ENCODE results near the gene BRI3.
A peak's percentile ranks its signal among the peaks of the same experiment; 100 is the strongest.

The BRI3 gene

DNA sequence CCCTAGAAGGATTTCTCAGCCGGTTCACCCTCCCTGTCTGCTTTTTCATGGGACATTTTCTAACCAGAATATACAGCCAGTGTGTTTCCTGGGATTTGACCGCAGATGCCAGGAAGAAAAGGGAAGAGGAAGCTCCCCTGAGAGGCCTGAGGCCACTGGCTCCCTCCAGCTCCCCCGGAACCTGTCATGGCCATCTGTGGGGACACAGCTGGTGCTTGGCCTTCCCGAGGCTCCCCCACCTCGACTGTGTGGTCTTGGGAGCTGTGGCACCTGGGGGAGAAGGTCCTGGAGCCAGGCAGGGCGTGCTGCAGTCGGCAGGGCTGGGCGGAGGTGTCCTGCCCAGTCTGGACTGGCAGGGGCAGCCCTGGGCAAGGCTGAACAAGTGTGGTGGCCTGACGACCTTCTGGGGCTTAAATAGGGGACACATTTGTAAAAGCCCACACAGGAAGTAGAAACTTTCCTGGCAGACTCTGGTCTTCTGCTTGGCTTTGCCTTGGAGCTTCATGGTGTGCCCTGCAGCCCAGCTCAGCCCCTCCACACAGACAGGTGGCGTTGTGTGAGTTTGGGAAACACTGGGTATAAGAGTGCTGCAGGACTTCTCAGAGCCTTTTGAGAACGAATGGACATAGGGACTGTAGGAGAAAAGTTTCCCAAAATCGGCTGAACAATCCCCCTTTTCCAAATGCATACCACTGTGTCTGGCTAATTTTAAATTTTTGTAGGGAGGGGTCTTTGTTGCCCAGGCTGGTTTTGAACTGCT, 6.8 kb downstream of the BRI3 start:
- no peak for DNase-seq

DNA sequence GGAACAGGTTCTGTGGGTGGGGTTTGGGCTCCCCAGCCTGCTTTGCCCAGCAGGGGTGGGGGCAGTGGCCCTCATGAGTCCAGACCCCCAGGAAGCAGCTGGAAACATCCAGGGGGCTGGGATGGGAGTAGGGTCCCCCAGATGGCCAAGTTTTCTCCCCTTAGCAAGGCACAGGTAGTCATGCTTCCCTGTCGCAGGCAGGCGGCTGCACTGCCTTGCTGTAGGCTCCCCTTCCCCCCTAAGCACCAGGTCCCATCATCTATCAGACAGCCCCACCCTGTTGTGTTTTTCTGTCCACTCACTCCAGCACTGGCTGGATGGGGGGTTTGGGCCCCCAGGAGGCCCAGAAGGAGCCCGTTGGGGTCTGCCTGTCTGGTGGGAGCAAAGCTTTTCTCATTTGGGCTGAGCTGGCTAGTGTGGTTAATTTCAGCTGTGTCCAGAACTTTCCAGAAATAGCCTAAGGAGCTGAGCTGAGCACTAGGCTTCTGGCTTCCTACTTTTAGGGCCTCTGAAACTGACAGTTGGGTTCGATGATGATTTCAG, 7.9 kb downstream of the BRI3 start:
- DNase-seq, result no peak

DNA sequence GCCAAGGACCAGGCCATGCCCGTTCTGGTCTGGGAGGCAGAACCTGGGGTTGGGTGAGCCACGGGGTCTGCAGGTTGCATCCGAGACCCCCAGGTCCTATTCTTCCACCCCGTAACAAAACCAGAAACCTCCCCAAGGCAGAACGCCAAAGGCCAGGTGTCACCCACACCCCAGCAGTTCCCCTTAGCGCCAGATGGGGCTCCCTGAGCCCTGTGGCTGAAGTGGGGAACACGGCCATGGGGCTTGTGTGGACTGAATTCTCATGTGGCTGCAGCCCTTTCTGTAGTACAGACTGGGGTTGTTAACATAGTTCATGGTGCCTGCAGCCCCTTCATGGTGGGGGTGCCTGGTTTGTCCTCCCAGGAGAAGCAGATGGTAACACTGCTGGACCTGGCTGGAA, 10.2 kb downstream of the BRI3 start:
- DNase-seq, result no peak

DNA sequence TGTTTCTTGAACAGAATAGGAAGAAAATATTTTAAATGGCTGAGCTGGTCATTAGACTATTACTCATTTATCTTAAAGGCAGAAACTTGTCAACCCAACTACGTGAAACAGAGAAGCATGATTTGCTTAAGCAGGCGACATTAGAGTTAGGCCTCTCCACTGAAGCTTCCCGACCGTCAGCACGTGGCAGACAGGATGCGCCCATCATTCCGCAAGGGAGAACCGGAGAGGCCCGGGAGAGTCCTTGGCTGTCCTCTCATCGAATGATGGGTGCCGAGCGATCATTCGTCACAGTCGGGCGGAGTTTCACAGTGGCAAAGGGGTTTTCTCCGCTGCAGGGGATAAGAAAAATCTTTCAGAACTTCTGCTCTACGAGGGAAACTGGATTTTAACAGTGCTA, 11.8 kb downstream of the BRI3 start:
- DNase-seq, result no peak

DNA sequence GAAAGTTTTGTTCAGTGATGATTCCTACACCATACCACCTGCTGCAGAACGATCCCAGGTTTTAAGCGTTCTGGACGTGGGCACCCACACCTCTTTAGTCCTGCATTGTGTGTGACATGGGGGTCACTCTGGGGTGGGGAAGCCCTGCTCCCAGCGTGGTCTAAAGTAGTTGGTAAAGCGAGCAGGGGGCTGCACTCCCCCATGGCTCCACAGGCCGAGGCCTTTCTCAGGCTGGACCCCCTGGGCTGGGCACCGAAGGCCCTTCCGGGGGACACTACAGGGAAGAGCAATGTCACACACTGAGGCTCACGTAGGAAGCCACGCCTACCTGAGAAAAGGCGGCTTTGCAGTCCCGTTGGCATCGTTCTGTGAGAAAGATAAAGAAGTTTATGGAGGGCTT, 12.3 kb downstream of the BRI3 start:
- no peak for DNase-seq

DNA sequence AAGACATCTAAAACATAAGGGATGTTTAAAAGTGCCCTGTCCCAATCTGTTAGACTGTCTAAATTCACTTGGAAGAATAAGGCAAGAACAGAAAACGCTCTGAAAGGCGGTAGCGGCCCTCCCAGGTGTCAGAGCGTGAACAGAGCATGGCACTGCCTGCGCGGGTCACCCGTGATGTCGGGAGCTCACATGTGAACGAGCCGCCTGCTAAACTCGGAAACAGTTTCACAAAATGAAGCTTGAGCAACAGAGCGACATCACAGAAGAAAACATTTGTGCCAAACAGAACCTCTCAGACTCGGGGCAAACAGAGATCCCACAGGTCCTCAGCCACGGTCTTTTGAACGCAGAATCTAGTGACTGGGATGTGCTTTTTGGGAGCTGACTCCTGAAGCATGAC, 12.8 kb downstream of the BRI3 start:
- DNase-seq, result no peak

DNA sequence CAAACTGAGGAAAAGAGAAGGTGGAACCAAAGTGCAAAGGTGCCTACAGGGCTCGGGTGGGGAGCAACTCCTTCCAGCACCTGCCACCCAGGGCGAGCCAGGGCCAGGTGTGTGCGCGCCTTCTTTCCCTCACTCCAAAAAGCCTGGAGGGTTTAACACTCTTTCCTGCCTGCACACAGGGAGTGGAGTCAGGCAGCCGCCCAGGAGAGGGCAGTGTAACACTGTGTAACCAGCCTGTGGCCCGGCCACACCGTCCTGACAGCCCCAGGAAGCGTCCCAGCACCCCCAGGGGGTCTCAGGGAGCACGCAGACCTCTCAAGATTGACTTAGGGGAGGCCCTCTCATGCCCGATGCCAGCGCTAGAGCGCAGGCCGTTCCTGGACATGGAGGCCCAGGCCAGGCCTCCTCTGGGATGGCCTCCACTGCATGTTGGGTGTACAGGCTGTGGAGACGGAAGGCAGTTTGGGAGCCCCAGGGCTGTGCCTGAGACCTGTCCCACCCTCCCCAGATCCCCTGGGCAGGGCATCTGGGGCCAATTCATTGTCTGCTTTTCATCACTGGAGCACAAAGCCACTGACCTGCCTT, 13.4 kb downstream of the BRI3 start:
- DNase-seq, result peak; percentile 9

DNA sequence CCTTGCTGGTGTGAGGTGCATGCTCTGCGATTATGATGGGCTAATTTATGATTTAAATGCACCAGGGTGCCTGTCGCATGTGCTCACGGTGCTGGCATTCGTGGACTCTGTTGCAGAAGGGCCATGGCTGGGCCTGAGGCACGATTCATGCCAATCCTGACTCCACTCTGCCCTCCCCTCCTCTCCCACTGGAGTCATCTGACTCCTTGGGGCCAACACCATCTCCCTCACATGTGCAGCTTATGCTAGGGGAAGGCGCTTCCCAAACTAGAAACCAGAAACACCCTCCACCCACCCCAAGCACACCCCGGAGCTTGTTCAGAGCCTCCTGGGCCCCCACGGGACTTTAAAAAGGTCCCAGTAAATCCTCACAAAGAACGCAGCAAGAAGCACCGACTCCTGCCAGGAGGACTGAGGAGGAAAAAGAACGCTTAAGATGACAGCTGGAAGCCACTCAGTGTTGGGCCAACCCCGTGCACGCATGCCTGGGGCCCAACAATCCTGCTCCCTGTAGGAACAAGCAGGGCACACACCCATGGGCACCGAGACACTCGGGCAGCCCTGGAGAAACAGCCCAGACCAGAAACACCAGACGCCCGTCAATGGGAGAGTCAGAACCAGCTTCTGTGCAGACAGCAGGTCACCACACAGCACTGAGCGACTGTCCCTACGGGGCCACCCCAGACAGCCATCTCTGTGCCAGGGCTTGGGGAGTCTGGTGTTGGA, 14.1 kb downstream of the BRI3 start:
- DNase-seq, result no peak

DNA sequence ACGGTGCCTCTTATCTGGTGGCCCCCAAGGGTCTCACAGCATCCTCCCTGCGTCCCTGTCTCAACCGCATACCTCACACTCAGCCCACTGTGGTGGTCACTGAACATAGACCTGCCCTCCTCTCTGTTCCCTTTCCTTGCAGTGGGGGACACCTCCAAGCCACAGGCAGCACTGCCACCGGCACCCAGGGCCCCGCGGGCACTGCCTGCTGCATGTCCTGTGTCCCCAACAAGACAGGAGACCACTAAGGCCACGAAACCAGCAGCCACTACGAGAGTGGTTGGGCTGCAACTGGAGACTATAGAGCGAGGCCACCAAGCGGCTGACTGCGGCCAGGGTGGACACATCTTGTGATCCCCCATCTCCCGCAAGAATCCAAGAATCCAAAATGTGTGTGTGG, 15.3 kb downstream of the BRI3 start:
- DNase-seq, result no peak

DNA sequence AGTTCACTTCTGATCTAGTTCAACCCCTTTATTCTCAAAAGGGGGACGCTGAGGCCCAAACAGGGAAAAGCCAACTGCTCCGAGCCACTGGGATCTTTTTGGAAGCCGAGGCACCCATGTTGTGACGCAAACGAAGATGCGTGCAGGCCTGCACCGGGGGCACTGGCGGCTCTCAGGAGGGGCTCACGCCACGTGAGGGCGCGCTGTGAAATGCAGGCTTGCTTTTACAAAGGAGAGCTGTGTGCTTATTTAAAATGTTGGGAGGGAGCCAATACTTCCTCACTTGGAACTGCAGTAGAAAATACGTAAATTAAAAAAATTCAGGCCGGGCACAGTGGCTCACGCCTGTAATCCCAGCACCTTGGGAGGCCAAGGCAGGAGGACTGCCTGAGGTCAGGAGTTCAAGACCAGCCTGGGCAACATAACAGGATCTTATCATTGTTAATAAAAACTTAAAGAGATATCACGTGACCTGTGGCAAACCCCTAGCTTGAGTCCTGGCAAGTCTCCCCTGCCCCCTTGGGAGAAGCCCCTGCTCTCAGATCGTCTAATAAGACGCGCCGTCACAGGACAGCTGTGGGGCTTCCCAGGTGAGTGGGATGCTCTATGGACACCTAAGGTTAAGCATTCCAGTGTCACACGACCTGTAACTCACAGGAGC, 16.3 kb downstream of the BRI3 start:
- DNase-seq, result no peak

DNA sequence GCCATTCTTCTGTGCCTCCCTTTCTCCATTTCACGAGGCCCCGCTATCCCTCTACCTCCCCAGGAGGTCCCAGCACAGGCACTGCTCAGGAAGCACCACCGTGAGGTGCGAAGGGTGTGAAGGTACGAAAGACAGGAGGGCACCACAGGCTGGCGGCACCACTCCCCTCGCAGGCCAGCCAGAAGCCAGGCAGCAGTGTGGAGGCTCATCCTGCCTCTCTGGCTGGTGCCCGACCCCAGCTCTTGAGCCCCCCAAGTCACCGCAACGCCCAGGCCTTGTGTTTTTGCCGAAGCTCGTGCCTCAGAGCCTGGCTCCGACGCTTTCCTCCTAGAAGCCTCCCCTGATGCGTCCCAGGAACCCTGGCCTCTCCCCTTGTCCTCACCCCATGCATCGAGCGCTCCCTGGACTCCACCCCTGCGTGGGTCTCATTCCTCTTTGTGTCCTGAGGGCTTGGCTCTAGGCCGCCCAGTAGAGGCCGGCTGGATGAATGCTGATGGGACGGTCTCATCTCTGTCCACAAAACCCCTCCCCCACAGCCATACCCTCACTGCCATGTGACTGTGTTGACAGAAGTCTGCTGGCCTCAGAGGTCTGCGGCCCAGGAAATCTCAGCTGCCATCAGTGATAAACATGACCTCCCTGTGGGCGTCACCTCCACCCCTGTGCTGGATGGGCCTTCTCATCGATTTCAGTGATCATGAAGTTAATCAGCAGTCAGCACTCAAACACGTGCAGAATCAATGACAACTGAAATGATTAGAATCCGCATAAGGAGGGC, 19.3 kb downstream of the BRI3 start:
- DNase-seq, result no peak

DNA sequence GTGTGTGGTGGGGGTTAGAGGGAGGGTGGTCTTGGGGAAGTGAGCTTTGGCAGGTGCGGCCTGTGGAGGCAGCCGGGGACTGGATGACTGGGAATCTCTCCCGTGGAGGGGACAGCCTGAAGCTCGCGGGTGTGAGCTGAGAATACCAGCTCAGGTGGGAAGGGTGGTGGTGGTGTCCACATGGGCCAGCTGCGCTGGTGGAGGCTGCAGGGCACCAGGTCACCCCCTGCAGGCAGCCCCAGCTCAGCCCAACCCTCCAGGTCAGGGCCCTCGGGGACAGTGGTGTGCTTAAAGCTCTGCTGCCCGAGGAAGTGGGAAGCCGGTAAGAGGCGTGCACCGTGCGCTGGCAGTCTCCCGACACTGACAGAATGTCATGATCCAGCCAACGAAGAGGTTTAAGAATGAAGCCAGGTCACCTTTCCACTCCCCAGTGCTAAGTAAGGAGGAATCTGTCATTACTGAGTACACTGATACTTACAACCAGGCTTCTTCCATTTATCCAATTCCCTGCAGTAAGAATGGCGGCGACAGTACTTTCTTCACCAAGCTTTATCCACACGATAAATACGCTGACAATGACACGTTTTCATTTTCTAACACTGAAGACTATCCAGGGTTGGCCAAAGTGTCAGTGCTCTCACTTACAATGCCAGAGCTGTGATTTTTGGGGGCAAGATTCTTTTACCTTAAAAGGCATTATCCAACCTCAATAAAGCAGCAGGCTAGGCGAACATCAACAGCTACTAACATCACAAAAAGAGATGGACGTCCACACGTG, 20.4 kb downstream of the BRI3 start:
- DNase-seq, result no peak

DNA sequence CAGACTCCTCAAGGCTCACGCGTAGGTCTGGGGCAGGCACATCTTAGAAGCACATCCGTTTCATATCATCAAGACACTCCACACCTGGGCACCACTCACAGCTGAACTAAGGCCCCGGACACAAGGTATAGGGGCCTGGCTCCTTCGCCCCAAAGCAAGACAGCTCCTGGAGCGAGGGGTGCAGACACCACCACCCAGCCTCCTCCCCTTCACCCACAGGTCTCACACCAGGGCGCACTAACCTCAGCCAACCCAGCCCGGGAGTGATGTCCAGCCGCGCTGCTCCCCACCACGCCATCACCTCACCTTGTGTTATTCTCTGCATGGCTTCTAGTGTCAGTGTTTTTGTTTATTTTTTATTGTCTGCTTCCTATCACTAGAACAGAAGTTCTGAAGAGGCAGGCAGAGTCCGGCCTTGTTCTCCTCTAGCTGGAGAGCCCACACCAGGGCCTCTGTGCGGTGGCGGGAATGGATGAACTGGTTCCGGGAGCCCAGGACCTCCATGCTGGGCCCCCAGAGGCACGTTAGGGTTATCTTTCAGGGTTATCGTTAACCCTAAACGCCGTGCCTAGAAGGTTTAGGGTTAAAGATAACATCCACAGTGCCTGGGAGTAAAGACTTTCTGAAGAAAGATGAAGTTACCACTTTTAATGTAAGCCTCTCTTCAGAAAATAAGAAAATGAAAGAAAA, 21.8 kb downstream of the BRI3 start:
- DNase-seq, result no peak

DNA sequence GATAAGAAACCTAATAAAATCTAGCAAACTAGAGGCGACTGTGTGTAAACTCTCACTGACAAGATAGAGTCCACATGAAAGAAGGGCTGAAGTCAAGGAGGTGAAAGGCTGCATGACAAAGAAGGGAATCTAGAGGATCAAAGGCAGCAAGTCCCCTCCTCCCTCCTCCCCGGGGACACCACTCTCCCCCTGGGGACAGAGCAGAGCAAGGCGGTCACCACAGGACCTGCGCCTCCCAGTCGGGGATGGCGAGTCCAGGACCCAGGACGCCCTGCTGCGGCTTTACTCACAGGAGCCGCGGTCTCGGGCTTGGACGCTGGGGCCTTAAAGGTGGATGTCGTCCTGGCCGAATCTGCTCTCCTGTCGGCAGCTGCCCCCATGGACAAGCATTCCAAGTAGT, 22.4 kb downstream of the BRI3 start:
- no peak for DNase-seq

DNA sequence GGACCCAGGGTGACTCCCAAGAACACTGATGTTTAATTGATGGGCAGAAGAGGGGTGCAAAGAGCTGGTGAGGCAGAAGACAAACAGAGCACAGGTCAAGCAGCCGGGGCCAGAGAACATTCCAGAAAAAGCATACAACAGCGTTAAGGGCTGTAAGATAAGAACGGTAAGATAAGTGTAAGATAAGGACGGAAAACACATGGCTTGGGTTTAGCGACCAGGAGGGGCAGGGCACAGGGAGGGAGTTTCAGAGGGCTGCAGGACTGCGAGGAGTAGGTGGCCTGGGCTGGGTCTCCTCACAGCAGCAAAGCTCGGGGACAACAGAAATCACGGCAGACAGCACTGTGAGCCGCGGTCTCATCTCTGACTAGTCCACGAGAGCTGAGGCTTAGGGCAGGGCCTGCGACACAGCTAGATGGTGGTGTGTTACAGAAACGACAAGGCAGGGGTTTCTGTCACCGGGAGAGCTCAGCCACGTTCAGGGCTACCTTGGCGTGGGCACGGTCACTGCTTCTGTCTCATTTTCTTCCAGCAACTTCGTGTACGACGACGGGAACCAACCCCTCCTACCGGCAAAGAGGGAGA, 24.6 kb downstream of the BRI3 start:
- no peak for DNase-seq

DNA sequence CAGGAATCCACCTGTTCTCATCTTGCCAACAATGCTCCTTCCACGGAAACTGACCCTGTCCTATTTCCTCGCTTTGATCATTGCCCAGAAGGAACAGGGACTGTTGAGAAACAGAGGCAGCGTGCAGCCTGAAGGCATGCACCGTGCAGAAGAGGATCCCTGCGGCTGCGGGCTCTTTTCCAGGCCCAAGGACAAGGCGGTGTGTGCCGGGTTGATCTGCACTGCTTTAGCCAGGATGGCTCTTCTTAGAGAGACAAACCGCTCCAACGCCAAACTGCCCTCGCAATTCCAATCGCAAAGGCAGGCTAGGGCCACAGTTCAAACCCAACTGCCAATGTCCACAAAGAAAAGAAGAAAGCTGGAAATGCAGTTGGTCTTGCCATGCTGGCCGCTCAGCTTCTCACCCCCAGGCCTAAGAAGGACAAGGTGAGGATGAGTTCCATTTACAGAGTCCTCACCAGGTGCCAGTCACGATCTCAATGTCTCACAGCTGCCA, 26.5 kb downstream of the BRI3 start:
- no peak for DNase-seq

DNA sequence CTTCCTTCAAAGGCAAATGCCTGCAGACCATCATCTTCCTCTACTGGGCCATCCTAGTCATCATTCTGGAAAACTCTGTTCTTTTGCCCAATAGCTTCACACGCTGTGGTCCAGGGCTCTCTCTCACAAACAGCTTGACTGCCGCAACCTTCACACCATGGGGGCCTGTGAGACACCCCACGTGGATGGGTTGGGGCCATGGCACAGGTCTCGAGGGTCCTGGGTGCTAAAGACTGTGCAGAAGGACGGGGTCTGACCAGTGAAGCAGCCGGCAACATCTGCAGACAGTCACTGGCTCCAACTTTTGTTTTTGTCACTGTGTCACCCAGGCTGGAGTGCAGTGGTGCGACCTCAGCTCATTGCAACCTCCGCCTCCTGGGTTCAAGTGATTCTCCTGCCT, 28.1 kb downstream of the BRI3 start:
- DNase-seq, result no peak

DNA sequence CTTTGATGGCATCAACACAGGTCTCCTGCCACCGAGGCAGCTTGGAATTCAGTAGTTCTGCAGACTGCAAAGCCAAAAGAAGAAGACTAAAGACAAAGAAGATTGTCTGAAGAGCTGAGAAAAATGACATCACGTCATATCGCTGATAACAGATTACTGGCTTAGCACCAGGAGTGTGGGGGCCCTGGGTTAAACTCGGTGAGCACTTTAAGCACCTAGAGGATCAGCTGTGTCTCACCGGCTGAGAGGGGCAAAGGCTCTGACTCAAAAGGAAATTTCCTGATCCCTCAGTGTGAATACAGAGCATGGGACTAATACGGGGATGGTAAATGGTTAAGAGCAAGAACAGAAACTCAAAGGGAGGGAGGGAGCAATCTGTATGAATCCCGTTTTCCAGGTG, 30.7 kb downstream of the BRI3 start:
- no peak for DNase-seq

DNA sequence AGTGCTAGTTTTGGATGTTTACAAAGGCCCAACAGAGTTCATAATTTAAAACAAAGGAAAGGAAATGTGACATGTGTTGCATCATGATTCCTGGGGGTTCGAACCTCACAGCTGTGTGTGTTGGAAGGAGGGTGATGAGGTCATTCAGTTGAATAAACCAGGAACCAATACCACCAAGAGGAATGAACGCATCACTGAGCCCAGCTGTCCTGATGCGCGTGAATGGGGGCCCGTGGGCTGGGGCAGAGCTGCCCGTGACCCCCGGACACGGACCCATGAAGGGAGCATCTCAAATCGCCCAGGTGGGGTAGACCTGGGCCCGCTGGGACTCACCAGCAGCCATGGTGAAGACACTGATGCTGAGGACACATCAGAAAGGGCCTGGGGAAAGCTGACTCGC, 33.0 kb downstream of the BRI3 start:
- DNase-seq, result no peak

DNA sequence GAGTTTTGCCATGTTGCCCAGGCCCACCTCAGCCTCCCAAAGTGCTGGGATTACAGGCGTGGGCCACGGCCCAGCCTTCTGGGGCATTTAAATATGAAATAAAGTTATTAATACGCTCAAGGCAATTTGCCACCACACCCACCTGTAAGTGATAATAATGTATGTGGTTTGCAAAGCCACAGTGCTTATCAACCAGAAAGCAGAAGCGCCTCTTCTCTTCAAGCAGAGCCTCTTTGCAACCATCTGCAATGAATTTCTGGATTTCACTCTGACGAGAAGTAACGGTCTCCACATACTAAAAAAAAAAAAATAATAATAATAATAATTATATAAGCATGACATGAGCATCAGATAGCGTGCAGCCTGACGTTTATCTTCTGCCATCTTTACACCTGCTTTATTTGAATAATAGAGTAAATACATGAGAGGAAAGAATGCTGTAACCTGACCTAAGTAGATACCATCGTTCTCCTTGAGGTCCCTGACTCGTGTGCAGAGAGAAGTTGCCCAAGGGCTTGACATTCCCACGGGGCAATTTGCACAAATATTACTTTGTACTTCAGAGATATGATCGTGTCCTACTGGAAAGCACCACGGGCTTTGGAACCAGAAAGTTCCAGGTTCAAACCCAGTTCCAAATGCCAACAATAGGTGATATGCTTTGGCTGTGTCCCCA, 34.0 kb downstream of the BRI3 start:
- no peak for DNase-seq

Measured in NCI-H2029 treated with DMSO at 0.1 percent for 48 hours (cell line).